ENCODE results near the gene KIAA1210.

The KIAA1210 gene

DNA sequence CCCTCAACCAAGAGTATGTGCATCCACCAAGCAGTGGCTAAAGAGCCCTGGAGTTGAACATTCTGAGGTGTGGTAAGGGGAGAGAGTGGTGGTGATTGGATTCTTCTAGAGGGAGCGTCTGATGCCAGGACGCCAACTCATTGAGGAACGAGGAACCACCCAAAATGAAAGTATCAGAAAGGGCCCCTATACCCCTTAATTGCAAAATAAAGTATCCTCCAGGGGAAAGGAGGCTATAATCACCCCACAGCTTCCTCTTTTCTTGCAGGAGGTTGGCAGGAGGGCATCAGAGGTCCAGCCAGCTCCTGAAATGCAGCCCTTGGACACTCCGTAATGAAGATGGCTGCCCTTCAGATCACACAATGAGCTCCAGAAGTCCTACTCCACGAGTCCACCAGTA lies 5.3 kb upstream of the KIAA1210 start:
- H3K9ac ChIP-seq (ENCODE audit: low read depth, low read length): no peak overlapping the region
- H3K27me3 ChIP-seq (ENCODE audit: control insufficient read depth, insufficient read depth, low read length): no peaks in the 10 kb centered on the region
- no peaks in the 10 kb centered on the region for H3K36me3 ChIP-seq (ENCODE audit: control insufficient read depth, insufficient read depth, low read length)
- H3K4me3 ChIP-seq (ENCODE audit: low read depth, low read length): no peak overlapping the region
- H3K9me3 ChIP-seq (ENCODE audit: control insufficient read depth, insufficient read depth, low read length): no peaks in the 10 kb centered on the region
- no peaks in the 10 kb centered on the region for H3K4me1 ChIP-seq (ENCODE audit: control insufficient read depth, insufficient read depth, low read length)

GRCh38 chrX:119132316-119132715 lies 4.7 kb upstream of the KIAA1210 start:
- no peaks in the 10 kb centered on the region for H3K4me1 ChIP-seq (ENCODE audit: control insufficient read depth, insufficient read depth, low read length)
- H3K4me3 ChIP-seq (ENCODE audit: low read depth, low read length): no peak overlapping the region
- H3K9ac ChIP-seq (ENCODE audit: low read depth, low read length): no peak overlapping the region
- H3K36me3 ChIP-seq (ENCODE audit: control insufficient read depth, insufficient read depth, low read length): no peaks in the 10 kb centered on the region
- no peaks in the 10 kb centered on the region for H3K27me3 ChIP-seq (ENCODE audit: control insufficient read depth, insufficient read depth, low read length)
- no peaks in the 10 kb centered on the region for H3K9me3 ChIP-seq (ENCODE audit: control insufficient read depth, insufficient read depth, low read length)

DNA sequence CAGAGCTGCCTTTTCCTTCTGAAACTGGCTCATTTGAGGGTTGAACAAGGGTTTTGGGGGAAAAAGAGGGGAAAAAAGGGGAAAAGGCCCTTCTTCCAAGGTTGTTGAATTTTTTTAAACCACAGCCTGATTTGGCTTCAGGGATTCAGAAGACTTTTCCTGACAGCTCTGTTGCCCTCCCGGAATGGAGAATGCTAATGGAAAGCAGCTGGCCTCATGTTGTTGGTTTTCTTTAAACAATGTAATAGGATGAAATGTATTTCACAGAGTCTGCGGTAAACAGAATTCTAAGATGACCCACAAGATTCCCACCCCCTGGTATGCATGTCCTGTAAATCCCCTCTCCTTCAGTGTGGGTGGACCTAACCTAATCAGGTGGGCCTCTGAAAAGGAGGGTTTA lies 3.3 kb upstream of the KIAA1210 start:
- no peaks in the 10 kb centered on the region for H3K4me1 ChIP-seq (ENCODE audit: control insufficient read depth, insufficient read depth, low read length)
- no peak overlapping the region for H3K9ac ChIP-seq (ENCODE audit: low read depth, low read length)
- H3K36me3 ChIP-seq (ENCODE audit: control insufficient read depth, insufficient read depth, low read length): no peaks in the 10 kb centered on the region
- no peaks in the 10 kb centered on the region for H3K9me3 ChIP-seq (ENCODE audit: control insufficient read depth, insufficient read depth, low read length)
- H3K4me3 ChIP-seq (ENCODE audit: low read depth, low read length): no peak overlapping the region
- no peaks in the 10 kb centered on the region for H3K27me3 ChIP-seq (ENCODE audit: control insufficient read depth, insufficient read depth, low read length)

DNA sequence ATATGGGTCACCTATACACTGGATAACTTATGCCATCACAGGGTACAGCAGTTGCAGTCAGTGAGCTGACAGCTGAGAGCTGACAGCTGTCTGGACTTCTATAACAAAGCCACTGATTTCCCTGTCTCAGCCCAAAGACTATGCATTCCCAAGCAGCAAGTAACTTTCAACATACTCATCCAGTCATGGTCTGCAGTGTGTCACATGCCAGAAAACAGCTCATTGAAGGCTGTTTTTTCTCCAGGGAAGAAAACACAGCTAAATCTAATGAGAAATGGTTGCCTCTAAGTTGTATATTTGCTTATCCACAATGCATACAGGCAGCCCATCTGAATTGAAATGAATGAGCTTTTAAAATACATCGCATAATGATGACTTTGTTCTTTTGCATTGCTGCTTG lies 6.3 kb downstream of the KIAA1210 start:
- Histone ChIP-seq H3K9me3 (ENCODE audit: control insufficient read depth, insufficient read depth, low read length) (no peaks in the 10 kb centered on the region), H3K4me3 (ENCODE audit: low read depth, low read length) (no peak overlapping the region), H3K9ac (ENCODE audit: low read depth, low read length) (no peak overlapping the region), H3K4me1 (ENCODE audit: control insufficient read depth, insufficient read depth, low read length) (no peaks in the 10 kb centered on the region), H3K27me3 (ENCODE audit: control insufficient read depth, insufficient read depth, low read length) (no peaks in the 10 kb centered on the region), H3K36me3 (ENCODE audit: control insufficient read depth, insufficient read depth, low read length) (no peaks in the 10 kb centered on the region)

DNA sequence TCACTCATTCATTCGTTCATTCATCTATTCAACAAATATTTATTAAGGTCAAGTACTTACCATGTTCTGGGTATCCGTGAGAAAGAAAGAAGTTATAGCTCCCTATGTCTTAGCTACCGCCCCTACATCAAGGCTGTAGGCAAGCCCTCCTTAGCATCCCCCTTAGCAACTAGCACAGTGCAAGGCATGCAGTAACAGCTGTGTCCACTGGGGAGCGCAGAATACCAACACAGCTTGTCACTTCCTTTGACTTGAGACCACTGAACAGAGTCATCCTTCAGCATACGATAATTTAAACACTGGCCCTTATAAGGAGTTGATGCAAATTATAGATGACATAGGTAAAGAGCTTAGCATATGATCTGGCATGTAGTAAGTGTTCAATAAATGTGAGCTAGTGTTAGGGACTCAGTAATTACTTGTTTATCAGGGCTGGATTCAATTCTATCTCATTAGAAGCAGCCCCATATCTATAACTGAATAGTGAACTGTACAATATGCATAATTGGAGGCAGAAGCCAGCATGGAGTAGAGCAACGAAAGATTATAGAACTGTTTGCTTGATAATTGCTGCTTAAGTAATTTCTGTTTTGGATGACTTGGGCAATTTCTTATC lies 8.7 kb downstream of the KIAA1210 start:
- Histone ChIP-seq H3K4me3 (ENCODE audit: low read depth, low read length) (no peak overlapping the region), H3K27me3 (ENCODE audit: control insufficient read depth, insufficient read depth, low read length) (no peaks in the 10 kb centered on the region), H3K9me3 (ENCODE audit: control insufficient read depth, insufficient read depth, low read length) (no peaks in the 10 kb centered on the region), H3K4me1 (ENCODE audit: control insufficient read depth, insufficient read depth, low read length) (no peaks in the 10 kb centered on the region), H3K9ac (ENCODE audit: low read depth, low read length) (no peak overlapping the region), H3K36me3 (ENCODE audit: control insufficient read depth, insufficient read depth, low read length) (no peaks in the 10 kb centered on the region)

GRCh38 chrX:119107206-119107605 lies 20.4 kb downstream of the KIAA1210 start:
- no peaks in the 10 kb centered on the region for H3K4me1 ChIP-seq (ENCODE audit: control insufficient read depth, insufficient read depth, low read length)
- H3K9me3 ChIP-seq (ENCODE audit: control insufficient read depth, insufficient read depth, low read length): no peaks in the 10 kb centered on the region
- no peaks in the 10 kb centered on the region for H3K27me3 ChIP-seq (ENCODE audit: control insufficient read depth, insufficient read depth, low read length)
- no peak overlapping the region for H3K9ac ChIP-seq (ENCODE audit: low read depth, low read length)
- H3K36me3 ChIP-seq (ENCODE audit: control insufficient read depth, insufficient read depth, low read length): no peaks in the 10 kb centered on the region
- no peak overlapping the region for H3K4me3 ChIP-seq (ENCODE audit: low read depth, low read length)

DNA sequence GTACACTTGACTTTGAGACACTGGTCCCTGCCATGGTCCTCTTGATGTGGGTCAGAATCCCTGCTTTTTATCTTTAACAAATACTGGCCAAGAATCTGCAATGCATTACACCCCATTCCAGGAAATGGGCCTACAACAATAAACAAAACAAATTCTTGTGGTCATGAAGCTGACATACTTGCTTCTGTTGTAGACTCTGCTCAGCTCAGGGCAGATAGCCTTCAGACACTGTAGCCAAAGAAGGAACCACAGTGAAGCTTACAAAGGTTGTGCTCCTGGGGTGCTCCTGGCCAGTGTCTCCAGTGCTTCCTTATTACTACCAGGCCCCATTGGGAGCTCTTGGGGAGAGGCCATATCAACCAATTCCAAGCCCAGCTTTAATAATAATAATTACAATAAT lies 21.8 kb downstream of the KIAA1210 start:
- Histone ChIP-seq H3K9me3 (ENCODE audit: control insufficient read depth, insufficient read depth, low read length) (no peaks in the 10 kb centered on the region), H3K27me3 (ENCODE audit: control insufficient read depth, insufficient read depth, low read length) (no peaks in the 10 kb centered on the region), H3K36me3 (ENCODE audit: control insufficient read depth, insufficient read depth, low read length) (no peaks in the 10 kb centered on the region), H3K9ac (ENCODE audit: low read depth, low read length) (no peak overlapping the region), H3K4me3 (ENCODE audit: low read depth, low read length) (no peak overlapping the region), H3K4me1 (ENCODE audit: control insufficient read depth, insufficient read depth, low read length) (no peaks in the 10 kb centered on the region)

- Histone ChIP-seq H3K9me3 (ENCODE audit: control insufficient read depth, insufficient read depth, low read length) (no peaks in the 10 kb centered on the region), H3K9ac (ENCODE audit: low read depth, low read length) (no peak overlapping the region), H3K4me1 (ENCODE audit: control insufficient read depth, insufficient read depth, low read length) (no peaks in the 10 kb centered on the region)
These were observed 26.4 kb downstream of the KIAA1210 start for GRCh38 chrX:119101168-119101567.

GRCh38 chrX:119095936-119096335 lies 31.7 kb downstream of the KIAA1210 start:
- no peaks in the 10 kb centered on the region for H3K4me1 ChIP-seq (ENCODE audit: control insufficient read depth, insufficient read depth, low read length)
- no peaks in the 10 kb centered on the region for H3K27me3 ChIP-seq (ENCODE audit: control insufficient read depth, insufficient read depth, low read length)
- no peaks in the 10 kb centered on the region for H3K9me3 ChIP-seq (ENCODE audit: control insufficient read depth, insufficient read depth, low read length)
- H3K4me3 ChIP-seq (ENCODE audit: low read depth, low read length): no peak overlapping the region
- no peak overlapping the region for H3K9ac ChIP-seq (ENCODE audit: low read depth, low read length)
- H3K36me3 ChIP-seq (ENCODE audit: control insufficient read depth, insufficient read depth, low read length): no peaks in the 10 kb centered on the region

More at GRCh38 chrX:119101168-119101567, 26.4 kb downstream of the KIAA1210 start:
- Histone ChIP-seq H3K27me3 (ENCODE audit: control insufficient read depth, insufficient read depth, low read length) (no peaks in the 10 kb centered on the region), H3K4me3 (ENCODE audit: low read depth, low read length) (no peak overlapping the region), H3K36me3 (ENCODE audit: control insufficient read depth, insufficient read depth, low read length) (no peaks in the 10 kb centered on the region)

GRCh38 chrX:119094819-119095218 lies 32.8 kb downstream of the KIAA1210 start:
- Histone ChIP-seq H3K4me1 (ENCODE audit: control insufficient read depth, insufficient read depth, low read length) (no peaks in the 10 kb centered on the region), H3K9ac (ENCODE audit: low read depth, low read length) (no peak overlapping the region), H3K4me3 (ENCODE audit: low read depth, low read length) (no peak overlapping the region), H3K27me3 (ENCODE audit: control insufficient read depth, insufficient read depth, low read length) (no peaks in the 10 kb centered on the region), H3K36me3 (ENCODE audit: control insufficient read depth, insufficient read depth, low read length) (no peaks in the 10 kb centered on the region), H3K9me3 (ENCODE audit: control insufficient read depth, insufficient read depth, low read length) (no peaks in the 10 kb centered on the region)

DNA sequence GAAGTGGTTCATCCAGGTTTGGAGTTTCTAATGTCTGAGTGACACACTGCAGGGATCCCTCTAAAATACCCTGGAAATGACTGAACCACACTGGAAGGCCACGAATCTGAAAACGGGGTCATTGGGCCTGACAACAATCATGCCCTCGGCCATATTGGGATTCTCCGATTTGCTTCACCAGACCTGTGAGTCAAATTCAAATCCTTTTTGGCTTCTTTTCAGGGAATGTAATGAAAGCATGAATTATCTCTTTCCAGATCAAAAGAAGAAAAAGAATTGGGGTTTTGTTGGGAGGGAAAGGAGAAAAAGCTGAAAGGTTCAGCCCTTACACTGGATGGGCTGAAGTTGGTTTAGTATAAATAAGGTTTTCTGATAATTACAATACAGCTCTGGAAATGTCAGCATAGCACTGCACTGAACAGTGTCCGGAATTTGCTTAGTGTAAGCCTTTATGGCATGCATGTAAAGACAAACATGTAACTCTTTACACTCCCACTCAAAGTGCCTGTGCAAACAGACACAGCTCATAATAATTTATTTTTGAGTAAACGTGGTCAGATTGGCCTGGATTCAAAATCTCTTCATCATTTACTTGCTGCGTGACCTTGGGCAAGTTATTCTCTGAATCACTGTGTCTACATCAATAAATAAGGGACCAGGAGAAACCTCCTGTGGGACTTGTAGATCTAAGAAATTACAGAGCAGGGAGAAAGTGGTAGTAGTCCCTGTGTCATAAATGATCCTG lies 33.4 kb downstream of the KIAA1210 start:
- no peaks in the 10 kb centered on the region for H3K27me3 ChIP-seq (ENCODE audit: control insufficient read depth, insufficient read depth, low read length)
- no peak overlapping the region for H3K9ac ChIP-seq (ENCODE audit: low read depth, low read length)
- H3K4me3 ChIP-seq (ENCODE audit: low read depth, low read length): no peak overlapping the region
- no peaks in the 10 kb centered on the region for H3K4me1 ChIP-seq (ENCODE audit: control insufficient read depth, insufficient read depth, low read length)
- no peaks in the 10 kb centered on the region for H3K36me3 ChIP-seq (ENCODE audit: control insufficient read depth, insufficient read depth, low read length)
- H3K9me3 ChIP-seq (ENCODE audit: control insufficient read depth, insufficient read depth, low read length): no peaks in the 10 kb centered on the region

GRCh38 chrX:119090627-119091026 lies 37.0 kb downstream of the KIAA1210 start:
- no peaks in the 10 kb centered on the region for H3K36me3 ChIP-seq (ENCODE audit: control insufficient read depth, insufficient read depth, low read length)
- H3K4me3 ChIP-seq (ENCODE audit: low read depth, low read length): no peak overlapping the region
- no peaks in the 10 kb centered on the region for H3K9me3 ChIP-seq (ENCODE audit: control insufficient read depth, insufficient read depth, low read length)
- no peaks in the 10 kb centered on the region for H3K4me1 ChIP-seq (ENCODE audit: control insufficient read depth, insufficient read depth, low read length)
- H3K27me3 ChIP-seq (ENCODE audit: control insufficient read depth, insufficient read depth, low read length): peaks cover 2% of the 10 kb centered on the region
- no peak overlapping the region for H3K9ac ChIP-seq (ENCODE audit: low read depth, low read length)

Measured in iPS-15b (cell line).